Liver (tissue), 9 donors: ENCODE data around the gene GART. TPM values are rescaled to one million over a fixed set of nuclear protein-coding genes. Genes with fewer than 3 reads are reported as not detected.
"Not testable (repeated sequence)": the region's sequence is repeated elsewhere in the genome, so short reads cannot be mapped to it uniquely, and the experiment has no call there.

Experiments used
- DNase-seq: peaks from one replicate; pipeline ENCODE4 v3.0.0-alpha.2; 2017; ENCODE audit warnings: low spot score
- H3K27ac ChIP-seq, 2 donors: one replicate each; pipeline ENCODE4 v1.7.0; 2013; ENCODE audit warnings: inconsistent platforms in 2 of 2, low read length in 2 of 2, control low read depth in 1 of 2, low read depth in 1 of 2, mild to moderate bottlenecking in 1 of 2
- H3K27me3 ChIP-seq, 4 donors: one replicate each; pipeline versions ENCODE4 v1.6.1 to v1.7.0; 2013; ENCODE audit warnings: low read length in 3 of 4, inconsistent platforms in 1 of 4, mild to moderate bottlenecking in 1 of 4, moderate library complexity in 1 of 4; ENCODE audit not compliant: control insufficient read depth in 4 of 4, insufficient read depth in 4 of 4
- H3K36me3 ChIP-seq, 4 donors: one replicate each; pipeline versions ENCODE4 v1.6.1 to v1.7.0; 2013; ENCODE audit warnings: low read length in 3 of 4, mild to moderate bottlenecking in 3 of 4, low read depth in 1 of 4, moderate library complexity in 1 of 4; ENCODE audit not compliant: control insufficient read depth in 4 of 4, insufficient read depth in 3 of 4
- H3K4me1 ChIP-seq, 4 donors: one replicate each; pipeline versions ENCODE4 v1.6.1 to v1.7.0; 2013; ENCODE audit warnings: low read length in 3 of 4, mild to moderate bottlenecking in 3 of 4, moderate library complexity in 1 of 4; ENCODE audit not compliant: control insufficient read depth in 4 of 4, insufficient read depth in 4 of 4
- H3K4me3 ChIP-seq, 3 donors: one replicate each; pipeline versions ENCODE4 v1.6.1 to v1.7.0; 2013; ENCODE audit warnings: low read length in 3 of 3, control low read depth in 1 of 3, low read depth in 1 of 3, mild to moderate bottlenecking in 1 of 3
- H3K9ac ChIP-seq, 2 donors: one replicate each; pipeline ENCODE4 v1.7.0; 2013; ENCODE audit warnings: low read length in 2 of 2, mild to moderate bottlenecking in 2 of 2, moderate library complexity in 2 of 2, control low read depth in 1 of 2, low read depth in 1 of 2
- H3K9me3 ChIP-seq, 4 donors: one replicate each; pipeline versions ENCODE4 v1.6.1 to v1.7.0; 2013; ENCODE audit warnings: low read length in 3 of 4; ENCODE audit not compliant: control insufficient read depth in 4 of 4
- ATF3 ChIP-seq: IDR thresholded peaks from 2 replicates; pipeline ENCODE4 v1.6.1; 2016; ENCODE audit warnings: antibody characterized with exemption
- CTCF ChIP-seq: fragments of 150-350 bp; IDR thresholded peaks from 2 replicates; pipeline ENCODE4 v1.5.1; 2017; ENCODE audit warnings: improper control_type of control experiment, low read depth, low read length; ENCODE audit not compliant: missing input control
- EGR1 ChIP-seq, 2 donors: IDR thresholded peaks; 2 replicates each; pipeline ENCODE4 v1.6.1; 2016 to 2018; ENCODE audit warnings: antibody characterized with exemption in 2 of 2, low read depth in 2 of 2
- FOXA1 ChIP-seq: IDR thresholded peaks from 2 replicates; pipeline ENCODE4 v1.6.1; 2016; ENCODE audit warnings: antibody characterized with exemption
- FOXA2 ChIP-seq: IDR thresholded peaks from 2 replicates; pipeline ENCODE4 v1.6.1; 2016; ENCODE audit warnings: antibody characterized with exemption
- GABPA ChIP-seq, 2 donors: IDR thresholded peaks in 1 of 2; conservative IDR thresholded peaks in 1 of 2; 2 replicates each; pipeline ENCODE4 v1.6.1; 2016; ENCODE audit warnings: antibody characterized with exemption in 2 of 2, mild to moderate bottlenecking in 1 of 2, moderate library complexity in 1 of 2
- HNF4A ChIP-seq, 2 donors: conservative IDR thresholded peaks; 2 replicates each; pipeline ENCODE4 v1.6.1; 2016; ENCODE audit warnings: antibody characterized with exemption in 2 of 2, mild to moderate bottlenecking in 2 of 2
- HNF4G ChIP-seq: IDR thresholded peaks from 2 replicates; pipeline ENCODE4 v1.6.1; 2016; ENCODE audit warnings: antibody characterized with exemption
- JUND ChIP-seq, 2 donors: IDR thresholded peaks; 2 replicates each; pipeline ENCODE4 v1.6.1; 2016; ENCODE audit warnings: antibody characterized with exemption in 2 of 2
- NR2F2 ChIP-seq: IDR thresholded peaks from 2 replicates; pipeline ENCODE4 v1.6.1; 2016; ENCODE audit warnings: antibody characterized with exemption
- RAD21 ChIP-seq, 2 donors: IDR thresholded peaks; 2 replicates each; pipeline ENCODE4 v1.6.1; 2016; ENCODE audit warnings: antibody characterized with exemption in 2 of 2, mild to moderate bottlenecking in 2 of 2
- RXRA ChIP-seq, 2 donors: IDR thresholded peaks; 2 replicates each; pipeline ENCODE4 v1.6.1; 2017 to 2018; ENCODE audit warnings: antibody characterized with exemption in 2 of 2, mild to moderate bottlenecking in 1 of 2
- SP1 ChIP-seq: IDR thresholded peaks from 2 replicates; pipeline ENCODE4 v1.6.1; 2018; ENCODE audit warnings: antibody characterized with exemption, mild to moderate bottlenecking
- TAF1 ChIP-seq: conservative IDR thresholded peaks from 2 replicates; pipeline ENCODE4 v1.6.1; 2016; ENCODE audit warnings: antibody characterized with exemption, mild to moderate bottlenecking
- YY1 ChIP-seq: IDR thresholded peaks from 2 replicates; pipeline ENCODE4 v1.6.1; 2016; ENCODE audit warnings: antibody characterized with exemption, mild to moderate bottlenecking
- ZBTB33 ChIP-seq: IDR thresholded peaks from 2 replicates; pipeline ENCODE4 v1.6.1; 2016; ENCODE audit warnings: antibody characterized with exemption
- WGBS: extraction: QIAGEN DNeasy Blood & Tissue Kit; methylation state at CpG from one replicate; pipeline ENCODE4 v1.1.7; 2013; 5-methylcytosine and 5-hydroxymethylcytosine counted together
- polyA plus RNA-seq, 2 donors: library from polyadenylated mRNA; stranded (reverse) in 1 of 2; unstranded in 1 of 2; fragments of 200-250 nt in 1 of 2; fragments of >200 nt in 1 of 2; fragmentation: Nextera tagmentation in 1 of 2; extraction: Ambion mirVana in 1 of 2; gene quantifications; one replicate each; pipeline versions ENCODE4 v1.2.1 to v1.2.3, GENCODE V29; 2013 to 2015
- total RNA-seq, 2 donors: library from RNA; depleted of rRNA; stranded (reverse); fragments of >200 nt; gene quantifications; one replicate each; pipeline ENCODE4 v1.2.3, GENCODE V29; 2014
- TF ChIP-seq, protein P1 (sequence below): IDR thresholded peaks from 2 replicates; pipeline ENCODE4 v1.6.1; 2016; ENCODE audit warnings: antibody characterized with exemption
- TF ChIP-seq, protein P2 (sequence below): IDR thresholded peaks from 2 replicates; pipeline ENCODE4 v1.6.1; 2016; ENCODE audit warnings: antibody characterized with exemption, mild to moderate bottlenecking
- donor health status: healthy.
- donor health status: healthy.
- donor health status: healthy.
- donor health status: healthy.
- donor health status: healthy.

Gene GART
- total and polyA plus RNA-seq, 4 donors: 15.7 to 76.8 (median 32.0) TPM

DNA sequence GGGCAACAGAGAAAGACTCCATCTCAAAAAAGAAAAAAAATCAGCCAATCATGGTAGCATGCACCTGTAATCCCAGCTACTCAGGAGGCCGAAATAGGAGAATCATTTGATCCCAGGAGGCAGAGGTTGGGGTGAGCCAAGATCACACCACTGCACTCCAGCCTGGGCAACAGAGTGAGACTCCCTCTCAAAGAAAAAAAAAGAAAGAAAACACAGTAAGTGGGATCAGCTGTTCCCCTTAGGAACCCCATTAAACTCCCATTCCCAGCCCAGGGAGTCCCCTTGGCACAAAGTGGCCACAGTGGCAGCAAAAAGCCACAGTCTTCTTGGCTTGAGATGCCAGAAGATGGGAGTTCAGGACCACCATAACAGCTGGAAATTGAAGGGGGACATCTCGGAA is 71.2 kb downstream of the GART start:
- H3K27me3 ChIP-seq: no peaks in the 10 kb centered on the region
- 96% methylated on average over 2 of the region's 2 CpGs for WGBS
- no peak overlapping the region for H3K27ac ChIP-seq
- DNase-seq: no peak
- no peaks in the 10 kb centered on the region for H3K36me3 ChIP-seq
- no peak overlapping the region for H3K9ac ChIP-seq
- H3K4me3 ChIP-seq: no peak overlapping the region
- TF ChIP-seq TAF1: no peak
- TF ChIP-seq ATF3: no peak
- TF ChIP-seq, protein P1, sequence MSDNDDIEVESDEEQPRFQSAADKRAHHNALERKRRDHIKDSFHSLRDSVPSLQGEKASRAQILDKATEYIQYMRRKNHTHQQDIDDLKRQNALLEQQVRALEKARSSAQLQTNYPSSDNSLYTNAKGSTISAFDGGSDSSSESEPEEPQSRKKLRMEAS: no peak
- TF ChIP-seq FOXA1: no peak
- TF ChIP-seq GABPA (IDR thresholded peaks at IDR 0.05 in 1 of 2, conservative IDR thresholded peaks at IDR 0.05 in 1 of 2): no peak
- TF ChIP-seq CTCF: no peak
- TF ChIP-seq, protein P2, sequence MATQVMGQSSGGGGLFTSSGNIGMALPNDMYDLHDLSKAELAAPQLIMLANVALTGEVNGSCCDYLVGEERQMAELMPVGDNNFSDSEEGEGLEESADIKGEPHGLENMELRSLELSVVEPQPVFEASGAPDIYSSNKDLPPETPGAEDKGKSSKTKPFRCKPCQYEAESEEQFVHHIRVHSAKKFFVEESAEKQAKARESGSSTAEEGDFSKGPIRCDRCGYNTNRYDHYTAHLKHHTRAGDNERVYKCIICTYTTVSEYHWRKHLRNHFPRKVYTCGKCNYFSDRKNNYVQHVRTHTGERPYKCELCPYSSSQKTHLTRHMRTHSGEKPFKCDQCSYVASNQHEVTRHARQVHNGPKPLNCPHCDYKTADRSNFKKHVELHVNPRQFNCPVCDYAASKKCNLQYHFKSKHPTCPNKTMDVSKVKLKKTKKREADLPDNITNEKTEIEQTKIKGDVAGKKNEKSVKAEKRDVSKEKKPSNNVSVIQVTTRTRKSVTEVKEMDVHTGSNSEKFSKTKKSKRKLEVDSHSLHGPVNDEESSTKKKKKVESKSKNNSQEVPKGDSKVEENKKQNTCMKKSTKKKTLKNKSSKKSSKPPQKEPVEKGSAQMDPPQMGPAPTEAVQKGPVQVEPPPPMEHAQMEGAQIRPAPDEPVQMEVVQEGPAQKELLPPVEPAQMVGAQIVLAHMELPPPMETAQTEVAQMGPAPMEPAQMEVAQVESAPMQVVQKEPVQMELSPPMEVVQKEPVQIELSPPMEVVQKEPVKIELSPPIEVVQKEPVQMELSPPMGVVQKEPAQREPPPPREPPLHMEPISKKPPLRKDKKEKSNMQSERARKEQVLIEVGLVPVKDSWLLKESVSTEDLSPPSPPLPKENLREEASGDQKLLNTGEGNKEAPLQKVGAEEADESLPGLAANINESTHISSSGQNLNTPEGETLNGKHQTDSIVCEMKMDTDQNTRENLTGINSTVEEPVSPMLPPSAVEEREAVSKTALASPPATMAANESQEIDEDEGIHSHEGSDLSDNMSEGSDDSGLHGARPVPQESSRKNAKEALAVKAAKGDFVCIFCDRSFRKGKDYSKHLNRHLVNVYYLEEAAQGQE: no peak
- no peak for TF ChIP-seq JUND (IDR thresholded peaks at IDR 0.05)
- no peak for TF ChIP-seq RAD21 (IDR thresholded peaks at IDR 0.05)
- TF ChIP-seq RXRA (IDR thresholded peaks at IDR 0.05): no peak
- TF ChIP-seq FOXA2: no peak
- no peak for TF ChIP-seq HNF4G
- no peak for TF ChIP-seq EGR1 (IDR thresholded peaks at IDR 0.05; ENCODE audit: low read depth in 2 of 2)
- TF ChIP-seq SP1: no peak
- no peak for TF ChIP-seq NR2F2
- TF ChIP-seq HNF4A (conservative IDR thresholded peaks at IDR 0.05): no peak
- TF ChIP-seq YY1: no peak
- TF ChIP-seq ZBTB33: no peak
- no peaks in the 10 kb centered on the region for H3K9me3 ChIP-seq
- H3K4me1 ChIP-seq: peaks cover 0 to 3% (median 0%) of the 10 kb centered on the region in 4 donors

DNA sequence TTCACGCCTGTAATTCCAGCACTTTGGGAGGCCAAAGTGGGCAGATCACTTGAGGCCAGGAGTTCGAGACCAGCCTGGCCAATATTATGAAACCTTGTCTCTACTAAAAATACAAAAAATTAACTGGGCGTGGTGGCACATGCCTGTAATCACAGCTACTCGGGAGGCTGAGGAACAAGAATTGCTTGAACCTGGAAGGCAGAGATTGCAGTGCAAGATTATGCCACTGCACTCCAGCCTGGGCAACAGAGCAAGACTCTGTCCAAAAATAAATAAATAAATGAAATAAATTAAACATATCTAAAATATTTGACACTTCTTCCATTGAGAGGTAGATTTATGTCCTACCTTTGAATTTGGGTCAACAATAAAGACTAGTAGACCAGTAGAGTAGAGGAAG is 72.7 kb downstream of the GART start:
- H3K27me3 ChIP-seq, DNase-seq, H3K9ac ChIP-seq, H3K4me3 ChIP-seq, H3K4me1 ChIP-seq, H3K9me3 ChIP-seq, H3K36me3 ChIP-seq, H3K27ac ChIP-seq: not testable (repeated sequence)
- 95% methylated on average over 4 of the region's 4 CpGs for WGBS
